Measurements from ENCODE around the gene NUDT3. TPM values are rescaled to one million over a fixed set of nuclear protein-coding genes. Genes with fewer than 3 reads are reported as not detected.

NUDT3 gene
- total and polyA plus RNA-seq, 4 donors: 3.2 to 20.2 (median 9.5) TPM

- no peaks in the 10 kb centered on the region for H3K36me3 ChIP-seq (ENCODE audit: control insufficient read depth in 4 of 4, insufficient read depth in 3 of 4, low read depth in 1 of 4, low read length in 3 of 4)
- H3K27me3 ChIP-seq (ENCODE audit: control insufficient read depth in 4 of 4, insufficient read depth in 4 of 4, low read length in 3 of 4): no peaks in the 10 kb centered on the region
- no peak for TF ChIP-seq HNF4A (conservative IDR thresholded peaks at IDR 0.05)
- H3K4me1 ChIP-seq (ENCODE audit: control insufficient read depth in 4 of 4, insufficient read depth in 4 of 4, low read length in 3 of 4): peaks cover 4 to 9% (median 7%) of the 10 kb centered on the region in 4 donors
- WGBS: 33% methylated on average over 1 of the region's 1 CpG
- H3K4me3 ChIP-seq (ENCODE audit: low read depth in 1 of 3, low read length in 3 of 3): no peak overlapping the region
- DNase-seq (ENCODE audit: low spot score): no peak
- H3K9ac ChIP-seq (ENCODE audit: low read depth in 1 of 2, low read length in 2 of 2): no peak overlapping the region
- H3K27ac ChIP-seq (ENCODE audit: low read depth in 1 of 2, low read length in 2 of 2): no peak overlapping the region
- H3K9me3 ChIP-seq (ENCODE audit: control insufficient read depth in 4 of 4, low read length in 3 of 4): no peaks in the 10 kb centered on the region
Observed at GRCh38 chr6:34350137-34350933, 42.1 kb downstream of the NUDT3 start.

GRCh38 chr6:34349211-34349610 is 43.3 kb downstream of the NUDT3 start:
- Histone ChIP-seq H3K9me3 (ENCODE audit: control insufficient read depth in 4 of 4, low read length in 3 of 4) (no peaks in the 10 kb centered on the region), H3K27me3 (ENCODE audit: control insufficient read depth in 4 of 4, insufficient read depth in 4 of 4, low read length in 3 of 4) (no peaks in the 10 kb centered on the region), H3K4me1 (ENCODE audit: control insufficient read depth in 4 of 4, insufficient read depth in 4 of 4, low read length in 3 of 4) (peaks cover 4 to 9% (median 6%) of the 10 kb centered on the region in 4 donors), H3K9ac (ENCODE audit: low read depth in 1 of 2, low read length in 2 of 2) (no peak overlapping the region), H3K4me3 (ENCODE audit: low read depth in 1 of 3, low read length in 3 of 3) (no peak overlapping the region), H3K27ac (ENCODE audit: low read depth in 1 of 2, low read length in 2 of 2) (no peak overlapping the region), H3K36me3 (ENCODE audit: control insufficient read depth in 4 of 4, insufficient read depth in 3 of 4, low read depth in 1 of 4, low read length in 3 of 4) (no peaks in the 10 kb centered on the region)
- WGBS: 99% methylated on average over 4 of the region's 4 CpGs
- TF ChIP-seq SP1 (IDR thresholded peaks at IDR 0.05) (no peak), ATF3 (IDR thresholded peaks at IDR 0.05) (no peak), RXRA (IDR thresholded peaks at IDR 0.05) (no peak), EGR1 (IDR thresholded peaks at IDR 0.05; ENCODE audit: low read depth in 2 of 2) (no peak), FOXA2 (IDR thresholded peaks at IDR 0.05) (no peak), MAX (IDR thresholded peaks at IDR 0.05) (no peak), RAD21 (IDR thresholded peaks at IDR 0.05) (no peak), HNF4A (conservative IDR thresholded peaks at IDR 0.05) (no peak), JUND (IDR thresholded peaks at IDR 0.05) (no peak), CTCF (IDR thresholded peaks at IDR 0.05; ENCODE audit: low read depth, low read length, missing input control) (no peak), YY1 (IDR thresholded peaks at IDR 0.05) (no peak), ZBTB33 (IDR thresholded peaks at IDR 0.05) (no peak)
- no peak for DNase-seq (ENCODE audit: low spot score)

- 96% methylated on average over 1 of the region's 1 CpG for WGBS
- TF ChIP-seq FOXA1 (IDR thresholded peaks at IDR 0.05) (no peak), HNF4A (conservative IDR thresholded peaks at IDR 0.05) (no peak), ATF3 (IDR thresholded peaks at IDR 0.05) (no peak), YY1 (IDR thresholded peaks at IDR 0.05) (no peak), TAF1 (conservative IDR thresholded peaks at IDR 0.05) (no peak), HNF4G (IDR thresholded peaks at IDR 0.05) (no peak), RAD21 (IDR thresholded peaks at IDR 0.05) (no peak), REST (IDR thresholded peaks at IDR 0.05) (no peak), NR2F2 (IDR thresholded peaks at IDR 0.05) (no peak), RXRA (IDR thresholded peaks at IDR 0.05) (no peak), ZBTB33 (IDR thresholded peaks at IDR 0.05) (no peak), SP1 (IDR thresholded peaks at IDR 0.05) (no peak)
- Histone ChIP-seq H3K36me3 (ENCODE audit: control insufficient read depth in 4 of 4, insufficient read depth in 3 of 4, low read depth in 1 of 4, low read length in 3 of 4) (no peaks in the 10 kb centered on the region), H3K4me3 (ENCODE audit: low read depth in 1 of 3, low read length in 3 of 3) (no peak overlapping the region), H3K27ac (ENCODE audit: low read depth in 1 of 2, low read length in 2 of 2) (no peak overlapping the region), H3K9me3 (ENCODE audit: control insufficient read depth in 4 of 4, low read length in 3 of 4) (no peaks in the 10 kb centered on the region), H3K9ac (ENCODE audit: low read depth in 1 of 2, low read length in 2 of 2) (no peak overlapping the region), H3K4me1 (ENCODE audit: control insufficient read depth in 4 of 4, insufficient read depth in 4 of 4, low read length in 3 of 4) (peaks cover 4 to 9% (median 5%) of the 10 kb centered on the region in 4 donors), H3K27me3 (ENCODE audit: control insufficient read depth in 4 of 4, insufficient read depth in 4 of 4, low read length in 3 of 4) (no peaks in the 10 kb centered on the region)
- DNase-seq (ENCODE audit: low spot score): no peak
Observed at GRCh38 chr6:34347303-34347702, 45.2 kb downstream of the NUDT3 start.
